SH-SY5Y (cell line): ENCODE measurements around the gene TELO2.

Experiments
- GATA2 ChIP-seq: IDR thresholded peaks from 2 replicates; pipeline ENCODE4 v1.6.1; 2011; ENCODE audit warnings: mild to moderate bottlenecking, low read depth, low read length
- GATA3 ChIP-seq: IDR thresholded peaks from 2 replicates; pipeline ENCODE4 v1.6.1; 2011; ENCODE audit warnings: low read depth, mild to moderate bottlenecking, low read length, moderate library complexity

DNA sequence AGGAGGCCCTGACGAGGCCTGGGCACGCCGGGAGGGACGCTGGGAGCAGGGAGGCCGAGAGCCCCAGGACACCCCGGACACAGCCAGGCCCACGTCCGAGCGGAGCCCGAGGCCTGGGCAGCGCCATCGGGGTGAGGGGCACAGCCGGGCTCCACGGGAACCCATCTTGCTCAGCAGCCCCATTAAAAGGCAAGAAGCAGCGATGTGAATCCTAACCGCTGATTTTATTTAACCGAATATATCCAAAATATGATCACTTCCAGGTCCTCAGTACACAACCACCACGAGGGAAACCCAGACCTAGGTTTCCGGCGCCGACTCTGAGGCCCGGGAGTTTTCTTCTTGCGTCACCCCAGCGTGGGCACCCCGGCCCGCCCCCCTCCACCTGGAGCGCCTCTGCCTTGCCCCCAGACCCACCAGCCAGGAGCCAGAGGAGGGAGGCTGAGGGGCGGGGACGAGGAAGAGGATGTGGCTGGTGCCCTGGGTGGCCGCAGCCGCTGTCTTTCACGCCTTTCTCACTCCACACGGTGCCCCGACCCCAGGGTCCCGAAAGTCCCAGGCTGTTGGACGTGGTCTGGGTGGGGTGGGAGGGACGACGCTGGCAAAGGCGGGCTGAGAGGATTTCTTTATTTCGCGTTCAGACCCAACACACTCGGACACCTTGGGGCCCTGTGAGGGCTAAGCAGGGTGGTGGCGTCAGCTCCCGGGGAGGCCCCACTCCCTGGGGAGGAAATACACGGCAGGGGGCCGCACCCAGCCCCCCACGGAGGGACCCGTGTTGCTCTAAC lies 48.2 kb upstream of the TELO2 start:
- TF ChIP-seq GATA2 (no peak), GATA3 (no peak)
